Measurements from ENCODE around the gene TNKS2.
"Not testable (repeated sequence)": the region's sequence is repeated elsewhere in the genome, so short reads cannot be mapped to it uniquely, and the experiment has no call there.

Gene TNKS2

DNA sequence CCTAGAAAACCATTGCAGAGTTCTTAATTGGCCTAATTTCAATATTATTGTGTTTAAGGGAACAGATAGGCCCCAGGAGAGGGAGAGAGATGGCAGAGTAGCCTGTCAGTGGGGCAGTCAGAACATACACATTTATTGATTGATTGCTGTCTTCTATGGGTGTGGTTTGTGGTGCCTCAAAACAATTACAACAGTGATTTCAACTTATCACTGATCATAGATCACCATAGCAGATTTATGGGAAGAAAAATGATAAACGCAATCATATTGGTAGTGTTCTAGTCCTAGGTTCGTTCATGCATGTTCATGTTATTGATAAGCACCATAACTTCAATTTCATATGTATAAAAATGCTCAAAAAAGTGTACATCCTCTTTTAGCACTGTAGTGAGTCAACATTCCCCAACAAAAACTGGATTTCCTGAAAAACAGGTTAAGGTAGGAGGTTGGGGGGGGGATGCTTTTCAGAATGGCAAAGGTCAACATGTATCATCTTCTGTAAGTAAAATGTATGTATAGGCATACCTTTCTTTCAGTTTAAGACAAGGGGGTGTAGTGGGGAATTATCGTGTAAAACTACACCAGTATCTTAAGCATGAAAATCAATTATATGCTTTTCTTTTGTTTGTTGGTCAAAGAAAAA lies 1.1 kb upstream of the TNKS2 start:
- no peak for DNase-seq

DNA sequence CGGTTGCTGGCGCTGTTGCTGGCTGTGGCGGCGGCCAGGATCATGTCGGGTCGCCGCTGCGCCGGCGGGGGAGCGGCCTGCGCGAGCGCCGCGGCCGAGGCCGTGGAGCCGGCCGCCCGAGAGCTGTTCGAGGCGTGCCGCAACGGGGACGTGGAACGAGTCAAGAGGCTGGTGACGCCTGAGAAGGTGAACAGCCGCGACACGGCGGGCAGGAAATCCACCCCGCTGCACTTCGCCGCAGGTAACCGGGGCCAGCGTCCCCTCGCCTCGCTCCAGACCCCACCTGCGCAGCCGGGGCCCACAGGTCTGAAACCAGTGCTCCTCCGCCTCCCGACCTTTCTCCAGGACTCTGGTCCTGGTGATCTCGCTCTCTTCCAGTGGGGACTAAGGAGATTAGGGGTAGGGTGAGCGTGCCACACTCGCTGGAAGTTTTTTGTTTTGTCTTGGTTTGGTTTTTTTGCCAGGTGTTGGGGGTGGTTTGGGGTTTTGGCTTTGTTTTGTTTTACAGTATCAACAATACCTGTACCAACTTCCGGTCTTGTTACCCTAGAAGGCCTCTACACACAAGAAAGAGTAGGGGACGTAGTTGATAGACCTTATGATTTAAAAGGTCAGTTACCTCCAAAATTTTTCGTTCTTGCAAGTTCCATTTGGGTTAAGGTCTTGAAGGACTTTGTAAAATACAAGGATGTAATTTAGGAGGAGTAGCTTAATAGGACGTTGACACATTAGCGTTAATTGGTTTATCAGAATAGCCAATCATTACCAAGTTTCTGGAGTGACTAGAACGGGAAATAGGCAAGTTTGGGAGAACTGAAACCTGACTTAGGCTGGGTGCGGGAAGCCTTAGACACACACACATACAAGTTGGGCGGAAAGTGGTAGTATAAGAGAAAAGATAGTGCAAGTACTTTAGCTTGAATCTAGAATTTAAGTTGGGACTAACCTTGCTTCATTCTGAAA lies 704 bp downstream of the TNKS2 start:
- peak; percentile 50 for DNase-seq

DNA sequence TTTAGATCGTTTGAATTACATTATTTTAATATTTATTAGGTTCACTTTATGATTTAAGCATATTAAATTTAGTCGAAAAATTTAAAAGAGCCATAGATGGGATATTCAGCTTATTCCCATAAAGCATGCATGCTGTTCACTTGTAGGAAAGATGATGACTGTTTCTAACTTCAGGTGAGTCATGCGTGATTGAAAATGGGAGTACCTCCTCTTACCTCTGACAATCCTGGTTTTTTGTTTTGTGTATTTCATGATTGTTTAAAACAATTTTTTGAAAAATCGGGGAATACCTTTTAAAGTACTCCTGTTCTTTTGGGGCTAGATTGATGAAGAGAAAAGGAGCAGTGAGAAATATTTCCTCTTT lies 1.4 kb downstream of the TNKS2 start:
- no peak for DNase-seq

DNA sequence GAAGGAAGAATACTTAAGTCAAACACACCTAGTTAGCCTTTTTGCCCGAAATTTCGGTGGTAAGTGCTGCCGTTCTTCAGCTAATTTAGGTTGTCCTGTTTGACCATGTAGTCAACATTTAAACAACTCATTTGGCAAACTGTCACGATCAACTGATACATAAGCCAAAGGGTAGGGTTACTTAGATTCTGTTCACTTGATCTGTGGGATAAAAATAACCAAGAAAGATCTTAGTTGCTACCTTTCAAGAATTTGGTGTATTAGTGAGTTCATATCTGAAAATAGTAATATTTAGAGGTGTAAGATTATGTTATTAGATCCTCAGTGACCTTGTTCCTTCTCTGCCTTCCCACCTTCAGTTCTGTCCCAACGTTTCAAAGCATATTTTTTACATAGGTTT lies 2.0 kb downstream of the TNKS2 start:
- no peak for DNase-seq

DNA sequence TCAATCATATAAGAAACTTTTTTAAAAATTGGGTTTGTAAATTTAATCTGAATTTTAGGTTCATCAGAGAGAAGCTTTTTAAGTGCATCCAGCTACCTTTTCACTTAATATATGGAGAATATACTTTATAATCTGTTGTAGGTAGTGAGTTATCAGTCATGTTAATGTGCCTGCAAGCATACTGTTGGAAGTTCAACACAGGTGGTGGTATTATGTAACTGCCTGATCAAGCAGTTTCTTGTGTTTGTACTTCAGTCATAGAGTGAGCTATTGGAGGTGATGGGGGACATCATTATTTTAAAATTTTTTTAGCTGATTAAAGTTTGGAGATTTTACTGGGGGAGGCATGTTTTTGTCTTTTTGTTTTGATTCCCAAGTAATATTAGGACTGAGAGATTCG lies 2.5 kb downstream of the TNKS2 start:
- DNase-seq = no peak

DNA sequence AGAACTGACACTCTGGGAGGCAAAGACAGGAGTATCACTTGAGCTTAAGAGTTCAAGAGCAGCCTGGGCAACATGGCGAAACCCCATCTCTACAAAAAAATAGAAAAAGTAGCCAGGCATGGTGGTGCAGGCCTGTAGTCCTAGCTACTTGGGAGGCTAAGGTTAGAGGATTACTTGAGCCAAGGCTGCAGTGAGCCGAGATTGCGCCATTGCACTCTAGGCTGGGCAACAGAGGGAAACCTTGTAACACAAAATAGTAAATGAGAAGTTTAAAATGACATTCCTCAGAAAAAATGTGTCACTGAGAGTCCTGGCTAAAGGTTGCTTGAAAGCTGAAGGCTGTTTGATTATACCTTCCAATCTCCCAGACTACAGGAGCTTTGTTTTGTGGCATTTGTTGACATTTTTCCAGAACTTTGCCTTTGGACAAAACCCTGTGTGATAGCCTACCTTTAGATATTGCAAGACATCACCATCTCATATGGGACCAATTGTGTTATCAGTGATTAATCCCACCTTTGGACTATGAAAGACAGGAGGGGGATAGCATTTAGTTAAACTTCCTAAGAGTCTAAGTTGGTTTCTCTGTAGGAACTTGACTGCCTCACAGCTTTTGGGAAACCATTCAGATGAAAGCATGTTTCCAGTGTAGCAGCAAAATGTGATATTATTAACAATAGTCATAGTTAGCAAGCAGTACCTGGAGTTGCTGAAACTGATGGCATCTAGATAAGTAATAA lies 5.3 kb downstream of the TNKS2 start:
- no peak for DNase-seq

DNA sequence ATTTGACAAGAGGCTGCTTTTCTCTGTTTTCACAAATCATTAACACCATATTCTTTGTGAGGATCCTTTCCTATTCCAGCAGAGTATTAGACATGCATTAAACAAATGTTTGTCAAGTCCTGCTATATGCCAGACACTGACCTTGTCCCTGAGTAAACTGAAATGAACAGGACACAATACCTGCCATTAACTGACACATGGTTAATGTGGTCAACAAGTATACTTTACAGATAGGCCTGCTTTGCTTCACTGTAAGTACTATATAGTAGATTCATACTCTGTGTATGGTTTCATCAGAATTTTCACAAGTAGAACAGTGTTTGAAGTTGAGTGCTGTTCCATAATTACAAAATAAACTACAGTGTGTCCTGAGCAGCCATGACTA lies 5.9 kb downstream of the TNKS2 start:
- no peak for DNase-seq

DNA sequence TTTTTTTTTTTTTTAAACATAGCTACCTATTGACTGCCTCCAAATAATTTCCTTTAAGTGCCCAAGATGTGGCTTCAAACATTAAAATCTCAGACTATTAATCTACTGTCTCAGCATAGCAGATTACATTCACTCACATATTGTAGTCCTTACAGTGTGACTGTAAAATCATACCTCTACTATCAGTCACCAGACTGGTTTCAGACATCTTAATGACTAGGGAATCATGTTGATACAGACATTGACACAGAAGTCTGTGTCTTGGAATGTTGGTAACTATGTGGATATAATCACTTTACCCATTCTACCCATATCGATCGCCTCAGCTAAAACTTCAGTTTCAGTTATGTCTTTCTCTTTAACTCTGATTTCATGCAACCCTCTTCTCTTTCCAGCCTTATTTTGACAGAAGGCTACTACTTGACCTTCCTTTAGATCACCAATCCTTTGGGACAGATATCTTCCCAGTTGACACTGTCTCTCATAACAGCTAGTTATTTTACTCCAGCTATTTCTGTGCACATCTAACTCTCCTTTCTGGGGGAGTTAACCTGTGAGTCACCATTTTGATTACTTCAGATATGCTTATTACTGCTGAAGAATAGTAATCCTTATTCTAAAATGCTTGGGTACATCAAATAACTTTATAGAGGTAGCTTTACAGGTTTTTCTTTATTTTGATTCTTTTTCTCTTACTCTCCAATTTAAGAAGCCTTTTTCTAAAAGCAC lies 7.0 kb downstream of the TNKS2 start:
- DNase-seq = no peak

DNA sequence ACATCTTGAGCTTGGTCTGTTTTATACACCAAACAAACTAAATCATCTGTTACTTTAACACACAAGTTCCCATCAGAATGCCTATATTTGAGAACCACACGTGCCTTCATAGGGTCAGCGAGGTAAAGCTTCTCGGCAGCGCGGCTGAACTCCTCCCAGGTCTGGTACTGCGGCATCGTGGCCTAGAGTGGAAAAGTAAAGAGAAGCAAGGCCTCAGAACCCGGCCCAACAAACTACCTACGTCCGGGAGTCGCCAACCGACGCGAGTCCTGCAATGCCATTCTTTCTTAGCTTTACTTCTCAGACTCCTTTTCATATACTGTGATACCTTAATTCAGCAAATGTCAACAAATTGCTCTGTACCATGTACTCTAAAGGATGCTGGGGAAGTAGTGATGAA lies 9.0 kb downstream of the TNKS2 start:
- not testable (repeated sequence) for DNase-seq

DNA sequence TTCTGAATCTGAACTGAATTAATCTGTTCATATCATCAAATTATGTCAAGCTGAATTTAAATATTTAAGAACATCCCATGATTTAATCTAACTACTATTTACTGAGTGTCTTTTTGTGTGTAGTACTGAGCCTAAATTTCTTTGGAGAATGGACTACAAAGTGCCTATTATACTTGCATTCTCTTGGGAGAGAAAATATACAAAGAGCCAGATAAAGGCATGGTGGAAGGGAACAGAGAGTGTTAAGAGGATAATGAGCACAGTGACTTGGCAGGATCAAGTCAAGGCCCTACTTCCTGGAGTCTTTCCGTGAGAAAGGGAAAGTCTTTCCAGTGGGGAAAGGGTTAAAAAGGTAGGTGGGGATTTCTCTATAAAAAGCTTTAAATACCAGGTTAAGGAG lies 15.0 kb downstream of the TNKS2 start:
- DNase-seq = no peak

DNA sequence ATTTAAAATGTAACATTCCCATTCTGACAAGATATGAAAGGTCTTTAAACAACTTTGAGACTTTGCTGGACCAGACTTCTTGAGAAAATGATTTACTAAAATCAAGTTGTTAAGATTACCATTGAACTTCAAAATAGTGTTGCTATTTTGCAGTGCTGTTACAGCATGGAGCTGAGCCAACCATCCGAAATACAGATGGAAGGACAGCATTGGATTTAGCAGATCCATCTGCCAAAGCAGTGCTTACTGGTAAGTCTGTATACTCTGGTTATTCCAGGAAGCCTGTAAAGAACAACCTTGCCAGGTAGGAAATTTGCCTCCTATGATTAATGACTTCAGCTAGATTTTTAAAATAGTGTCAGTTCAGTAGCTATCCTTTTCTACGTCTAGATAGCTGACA lies 18.8 kb downstream of the TNKS2 start:
- no peak for DNase-seq

DNA sequence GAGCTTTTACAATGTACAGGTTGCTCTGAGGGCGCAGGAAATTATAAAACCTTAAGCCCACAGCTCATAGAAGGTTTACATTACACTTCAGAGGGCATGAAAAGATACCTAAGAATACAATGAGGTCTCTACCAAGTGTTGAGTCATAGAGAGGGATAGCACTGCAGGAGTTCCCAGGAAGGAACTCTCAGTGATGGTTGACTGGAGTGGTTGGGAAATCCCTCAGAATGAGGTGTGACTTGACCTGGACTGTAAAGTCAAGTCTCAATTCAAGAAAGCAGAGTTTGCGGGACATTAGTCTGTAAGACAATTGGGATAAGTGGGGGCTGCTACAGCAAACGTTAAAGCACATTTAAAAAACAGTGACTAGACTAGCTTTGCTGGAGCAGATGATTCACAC lies 21.9 kb downstream of the TNKS2 start:
- no peak for DNase-seq

DNA sequence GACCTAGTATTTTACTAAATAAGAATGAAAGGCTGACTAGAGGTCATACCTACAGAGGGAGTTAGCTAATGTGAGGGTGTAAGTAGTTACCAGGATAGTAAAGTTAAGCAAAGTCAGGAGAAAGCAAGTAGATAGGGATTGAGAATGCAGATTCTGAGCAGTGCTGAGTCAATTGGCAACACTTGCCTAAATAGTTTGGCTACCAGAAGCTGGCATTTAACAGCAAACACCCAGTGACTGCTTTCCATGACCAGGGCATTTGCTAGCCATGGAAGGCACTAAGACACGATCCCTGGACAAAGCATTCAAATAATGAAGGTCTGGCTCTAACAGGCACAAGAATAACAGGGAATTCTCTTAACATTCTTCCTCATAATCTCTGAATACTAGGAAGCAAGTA lies 25.9 kb downstream of the TNKS2 start:
- DNase-seq = no peak

DNA sequence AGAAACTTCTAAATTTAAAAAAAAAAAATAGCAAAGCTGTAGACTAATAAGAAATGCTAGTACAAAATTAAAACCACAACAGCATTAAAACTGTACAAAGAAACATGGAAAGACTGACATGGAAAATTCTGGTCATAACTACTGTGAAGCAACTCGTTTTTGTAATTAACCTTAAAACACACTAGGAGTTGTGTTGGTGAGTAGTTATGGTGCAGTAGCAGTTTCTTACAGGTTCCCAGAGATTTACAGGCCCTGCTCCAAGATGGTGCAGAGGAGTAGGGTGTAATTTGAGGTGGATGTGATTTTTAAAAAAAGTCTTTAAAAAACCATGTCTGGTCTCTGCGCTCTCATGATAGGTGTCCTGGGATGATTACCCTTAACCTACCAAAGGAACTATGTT lies 31.0 kb downstream of the TNKS2 start:
- DNase-seq = no peak

DNA sequence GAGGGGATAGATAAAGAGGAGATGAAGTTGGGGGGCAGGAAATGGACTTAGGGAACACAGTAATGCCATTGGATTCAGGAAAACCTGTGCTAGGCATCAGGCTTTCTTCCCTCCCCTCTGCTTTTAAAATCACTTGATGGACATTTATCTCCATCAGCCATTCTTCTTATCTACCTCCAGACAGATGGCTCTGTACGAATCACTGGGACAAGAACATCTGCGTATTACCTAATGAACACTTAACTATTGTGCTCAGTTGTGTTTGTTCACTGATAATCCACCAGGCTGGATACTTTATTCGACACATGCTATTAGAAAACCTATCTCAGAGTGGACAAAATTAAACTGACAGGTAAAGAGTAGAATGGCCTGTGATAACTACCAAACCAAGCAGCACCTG lies 40.0 kb downstream of the TNKS2 start:
- no peak for DNase-seq

DNA sequence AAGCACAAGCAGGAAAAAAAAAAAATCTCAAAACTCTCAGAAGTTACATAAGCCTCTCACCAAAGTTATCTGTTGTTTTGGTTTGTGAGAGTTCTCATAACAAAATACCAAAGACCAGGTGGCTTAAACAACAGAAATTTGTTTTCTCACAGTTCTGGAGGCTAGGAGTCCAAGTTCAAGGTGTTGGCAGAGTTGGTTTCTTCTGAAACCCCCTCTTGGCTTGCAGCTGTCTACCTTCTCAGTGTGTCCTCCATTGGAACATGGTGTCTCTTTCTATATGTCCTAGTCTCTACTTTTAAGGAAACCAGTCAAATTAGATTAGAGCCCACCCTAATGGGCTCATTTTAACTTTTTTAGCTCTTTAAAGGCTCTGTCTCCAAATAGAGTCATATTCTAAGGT lies 44.9 kb downstream of the TNKS2 start:
- no peak for DNase-seq

DNA sequence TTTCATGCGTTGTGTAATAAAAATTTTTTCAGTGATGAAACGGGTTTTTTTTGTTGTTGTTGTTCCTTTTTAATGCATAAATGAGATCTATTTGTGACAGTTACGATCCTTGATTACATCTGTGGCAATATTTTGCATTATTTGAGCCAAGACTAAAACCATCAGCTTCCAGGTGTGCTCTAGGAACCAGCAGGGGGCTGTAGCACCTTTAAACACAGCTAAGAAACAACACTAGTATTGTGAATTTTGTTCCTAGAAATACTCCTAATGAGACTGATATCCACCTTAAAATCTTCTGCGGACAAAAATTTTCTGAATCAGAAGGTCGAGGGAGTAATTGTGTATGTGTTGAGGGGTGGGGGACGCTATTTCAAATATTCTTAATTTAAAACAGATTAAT lies 58.4 kb downstream of the TNKS2 start:
- no peak for DNase-seq

DNA sequence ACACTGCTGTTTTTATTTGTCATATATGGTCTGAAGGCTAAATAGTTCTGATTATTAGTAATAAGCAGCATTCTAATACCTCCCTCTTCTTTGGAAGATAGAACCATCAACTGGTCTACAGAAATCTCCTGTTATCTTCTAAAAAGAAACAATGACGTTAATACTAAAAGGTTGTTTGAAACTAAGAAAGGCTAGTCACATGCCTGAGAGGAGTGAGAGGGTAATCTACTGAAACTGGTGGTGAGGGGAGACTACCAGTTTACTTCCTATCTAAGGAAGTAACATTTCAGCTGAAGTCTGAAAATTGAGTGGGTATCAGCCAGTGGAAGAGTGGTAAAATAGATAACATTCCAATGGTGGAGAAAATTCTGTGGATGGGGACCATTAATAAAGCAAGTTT lies 62.7 kb downstream of the TNKS2 start:
- no peak for DNase-seq

DNA sequence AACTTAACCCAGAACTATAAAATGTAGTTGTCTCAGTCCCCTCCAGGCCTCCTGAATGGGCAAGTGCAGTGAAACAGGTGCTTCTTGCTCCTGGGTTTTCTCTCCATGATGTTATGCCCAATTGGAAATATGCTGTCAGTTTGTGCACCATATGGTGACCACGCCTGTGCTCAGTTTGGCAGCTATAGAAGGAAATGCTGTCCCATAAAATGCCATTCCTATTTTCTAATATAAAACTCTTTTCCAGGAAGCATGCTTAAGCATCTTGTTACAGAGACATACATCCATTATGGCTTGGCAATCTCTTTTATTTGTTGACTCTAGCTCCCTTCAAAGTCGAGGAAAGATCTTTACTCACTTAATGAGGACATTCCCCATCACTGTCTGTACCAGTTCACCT lies 65.9 kb downstream of the TNKS2 start:
- no peak for DNase-seq

DNA sequence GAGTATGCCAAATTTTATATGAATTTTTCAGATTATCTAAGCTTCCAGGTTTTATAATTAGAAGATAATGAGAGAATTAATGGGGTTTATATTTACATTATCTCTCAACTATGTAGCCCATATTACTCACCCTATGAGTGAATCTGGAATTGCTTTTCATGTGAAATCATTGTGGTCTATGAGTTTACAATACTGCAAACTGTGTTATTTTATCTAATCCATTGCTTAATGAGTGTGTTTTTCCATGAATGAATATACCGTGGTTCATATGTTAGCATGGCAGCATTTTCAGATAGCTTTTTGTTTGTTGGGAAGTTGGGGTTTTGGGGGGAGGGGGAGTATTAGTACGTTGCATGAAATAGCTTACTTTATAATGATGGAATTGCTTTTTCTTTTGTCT lies 66.5 kb downstream of the TNKS2 start:
- no peak for DNase-seq

DNA sequence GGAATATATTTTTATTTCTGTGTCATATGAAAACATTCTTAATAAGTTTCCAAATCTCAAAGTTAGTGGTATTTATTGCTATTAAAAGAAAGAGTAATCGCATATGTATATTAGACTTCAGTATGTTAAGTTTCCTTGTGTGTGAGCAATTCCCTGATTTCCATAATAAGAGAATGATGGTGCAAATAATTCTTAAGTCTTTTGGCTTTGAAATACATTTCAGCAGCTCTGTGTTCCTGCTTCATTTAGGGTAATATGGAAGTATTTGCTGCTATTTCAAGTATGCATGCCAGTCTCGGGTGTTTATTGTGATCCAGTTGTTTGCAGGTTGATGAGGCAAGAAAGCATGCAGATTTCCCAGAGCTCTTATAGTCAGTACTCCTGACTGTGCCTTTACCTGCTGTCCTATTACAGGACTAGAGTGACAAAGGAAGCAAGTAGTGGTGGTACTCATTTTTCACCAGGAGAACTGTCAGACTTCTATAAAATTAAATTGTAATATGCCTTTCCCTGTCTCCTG lies 67.4 kb downstream of the TNKS2 start:
- DNase-seq = no peak

DNA sequence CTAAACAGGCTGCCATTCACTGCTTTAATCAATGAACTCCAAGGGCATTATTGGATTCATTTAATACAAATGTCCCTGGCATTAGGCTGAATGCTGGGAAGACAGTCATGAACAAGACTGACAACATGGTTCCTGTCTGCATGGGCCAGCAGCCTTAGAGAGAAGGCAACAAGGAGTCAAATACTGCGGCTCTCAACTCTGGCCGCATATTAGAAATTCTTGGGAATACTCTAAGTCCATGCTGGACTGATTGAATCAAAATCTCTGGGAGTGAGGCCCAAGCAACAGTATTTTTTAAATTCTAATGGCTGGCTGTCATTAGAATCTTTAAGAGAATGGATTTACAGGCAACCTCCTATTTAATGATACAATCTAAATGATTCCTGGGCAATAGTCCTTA lies 76.9 kb downstream of the TNKS2 start:
- DNase-seq = no peak

DNA sequence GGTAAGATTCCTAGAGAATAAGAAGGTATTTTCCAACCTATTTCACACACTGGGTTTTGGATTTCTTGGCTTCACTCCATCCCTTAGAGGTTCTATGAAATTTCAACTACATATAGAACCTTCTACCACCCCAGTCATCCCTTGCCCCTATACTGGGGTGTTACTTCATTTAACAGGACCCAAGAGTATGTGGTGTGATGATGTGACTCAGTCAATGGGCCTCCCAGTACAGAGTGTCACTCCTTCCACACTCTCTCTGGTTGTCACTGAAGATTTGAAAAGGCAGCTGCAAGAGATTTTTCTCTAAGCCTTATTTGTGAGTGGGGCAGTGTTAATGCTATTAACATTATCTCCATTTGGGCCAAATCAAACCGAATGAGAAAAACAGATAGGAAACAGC lies 77.6 kb downstream of the TNKS2 start:
- DNase-seq = no peak
